PFSK-1 (cell line): ENCODE measurements around the gene TRIM23.
A peak's percentile ranks its signal among the peaks of the same experiment; 100 is the strongest.

Experiments used
- FOXP2 ChIP-seq: optimal IDR thresholded peaks from 2 replicates; pipeline ENCODE3; 2011; ENCODE audit warnings: borderline replicate concordance, control low read depth, inconsistent platforms; ENCODE audit not compliant: insufficient read depth; ENCODE audit errors: extremely low read length, extremely low read depth
- POLR2AphosphoS5 ChIP-seq: IDR thresholded peaks from 2 replicates; pipeline ENCODE4 v1.6.1; 2012; ENCODE audit warnings: low read depth, mild to moderate bottlenecking, control low read depth, low read length, moderate library complexity
- SIN3A ChIP-seq: IDR thresholded peaks from 2 replicates; pipeline ENCODE4 v1.6.1; 2012; ENCODE audit warnings: mild to moderate bottlenecking, low read length, moderate library complexity, borderline replicate concordance; ENCODE audit not compliant: insufficient read depth
- TAF1 ChIP-seq: IDR thresholded peaks from 2 replicates; pipeline ENCODE4 v1.6.1; 2012; ENCODE audit warnings: low read length, control low read depth, borderline replicate concordance; ENCODE audit not compliant: insufficient read depth
- TF ChIP-seq, protein P1 (sequence below), 2 experiments: IDR thresholded peaks; 2 replicates each; pipeline versions ENCODE4 v1.6.1 to v1.8.0; 2011 to 2012; ENCODE audit warnings: low read depth in 2 of 2, low read length in 2 of 2, control low read depth in 1 of 2, inconsistent platforms in 1 of 2, mild to moderate bottlenecking in 1 of 2, moderate library complexity in 1 of 2; ENCODE audit not compliant: insufficient read depth in 1 of 2

TRIM23 gene

DNA sequence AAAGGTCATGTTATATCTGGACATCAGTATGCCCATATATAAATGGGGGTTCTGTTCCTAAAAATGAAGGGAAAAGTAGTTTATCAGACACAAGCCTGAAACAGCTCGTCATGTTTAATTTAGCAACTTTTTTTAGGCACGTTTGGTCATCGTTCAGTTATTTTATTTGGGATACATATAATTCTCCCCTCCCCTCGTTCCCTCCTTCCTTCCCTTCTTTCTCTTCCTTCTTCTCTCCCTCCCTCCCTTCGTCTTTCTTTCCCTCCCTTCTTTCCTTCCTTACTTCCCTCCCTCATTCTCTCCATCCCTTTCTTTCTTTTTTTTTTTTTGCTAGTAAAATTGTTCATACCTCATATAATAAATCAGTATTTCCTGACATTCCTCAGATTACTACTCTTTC, 57.6 kb downstream of the TRIM23 start:
- TF ChIP-seq POLR2AphosphoS5 = no peak
- TF ChIP-seq, protein P1, sequence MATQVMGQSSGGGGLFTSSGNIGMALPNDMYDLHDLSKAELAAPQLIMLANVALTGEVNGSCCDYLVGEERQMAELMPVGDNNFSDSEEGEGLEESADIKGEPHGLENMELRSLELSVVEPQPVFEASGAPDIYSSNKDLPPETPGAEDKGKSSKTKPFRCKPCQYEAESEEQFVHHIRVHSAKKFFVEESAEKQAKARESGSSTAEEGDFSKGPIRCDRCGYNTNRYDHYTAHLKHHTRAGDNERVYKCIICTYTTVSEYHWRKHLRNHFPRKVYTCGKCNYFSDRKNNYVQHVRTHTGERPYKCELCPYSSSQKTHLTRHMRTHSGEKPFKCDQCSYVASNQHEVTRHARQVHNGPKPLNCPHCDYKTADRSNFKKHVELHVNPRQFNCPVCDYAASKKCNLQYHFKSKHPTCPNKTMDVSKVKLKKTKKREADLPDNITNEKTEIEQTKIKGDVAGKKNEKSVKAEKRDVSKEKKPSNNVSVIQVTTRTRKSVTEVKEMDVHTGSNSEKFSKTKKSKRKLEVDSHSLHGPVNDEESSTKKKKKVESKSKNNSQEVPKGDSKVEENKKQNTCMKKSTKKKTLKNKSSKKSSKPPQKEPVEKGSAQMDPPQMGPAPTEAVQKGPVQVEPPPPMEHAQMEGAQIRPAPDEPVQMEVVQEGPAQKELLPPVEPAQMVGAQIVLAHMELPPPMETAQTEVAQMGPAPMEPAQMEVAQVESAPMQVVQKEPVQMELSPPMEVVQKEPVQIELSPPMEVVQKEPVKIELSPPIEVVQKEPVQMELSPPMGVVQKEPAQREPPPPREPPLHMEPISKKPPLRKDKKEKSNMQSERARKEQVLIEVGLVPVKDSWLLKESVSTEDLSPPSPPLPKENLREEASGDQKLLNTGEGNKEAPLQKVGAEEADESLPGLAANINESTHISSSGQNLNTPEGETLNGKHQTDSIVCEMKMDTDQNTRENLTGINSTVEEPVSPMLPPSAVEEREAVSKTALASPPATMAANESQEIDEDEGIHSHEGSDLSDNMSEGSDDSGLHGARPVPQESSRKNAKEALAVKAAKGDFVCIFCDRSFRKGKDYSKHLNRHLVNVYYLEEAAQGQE (IDR thresholded peaks at IDR 0.05; ENCODE audit: insufficient read depth in 1 of 2, low read depth in 2 of 2, low read length in 2 of 2) = no peak
- no peak for TF ChIP-seq SIN3A
- no peak for TF ChIP-seq FOXP2
- no peak for TF ChIP-seq TAF1

DNA sequence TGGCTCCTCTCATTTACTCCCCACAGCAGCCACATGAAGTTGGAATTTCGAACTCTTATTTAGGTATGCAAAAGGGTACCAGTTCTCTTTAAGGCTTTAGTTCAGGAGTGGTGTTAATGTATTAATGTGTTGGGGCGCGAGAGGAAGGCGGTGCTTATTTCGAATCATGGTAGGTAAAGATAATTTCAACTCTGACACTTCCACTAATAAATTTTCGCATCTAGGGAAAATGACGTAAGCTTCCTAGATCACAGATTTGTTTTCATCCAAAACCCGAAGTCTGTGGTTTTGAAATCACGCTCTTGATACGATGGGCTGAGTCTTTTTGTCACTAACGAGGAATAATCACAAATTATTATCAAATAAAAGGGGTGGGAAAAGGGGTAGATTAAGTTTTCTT, 60.4 kb downstream of the TRIM23 start:
- TF ChIP-seq TAF1 (no peak), FOXP2 (no peak), SIN3A (no peak), POLR2AphosphoS5 (no peak)
- TF ChIP-seq, protein P1 (IDR thresholded peaks at IDR 0.05; ENCODE audit: insufficient read depth in 1 of 2, low read depth in 2 of 2, low read length in 2 of 2) = no peak

DNA sequence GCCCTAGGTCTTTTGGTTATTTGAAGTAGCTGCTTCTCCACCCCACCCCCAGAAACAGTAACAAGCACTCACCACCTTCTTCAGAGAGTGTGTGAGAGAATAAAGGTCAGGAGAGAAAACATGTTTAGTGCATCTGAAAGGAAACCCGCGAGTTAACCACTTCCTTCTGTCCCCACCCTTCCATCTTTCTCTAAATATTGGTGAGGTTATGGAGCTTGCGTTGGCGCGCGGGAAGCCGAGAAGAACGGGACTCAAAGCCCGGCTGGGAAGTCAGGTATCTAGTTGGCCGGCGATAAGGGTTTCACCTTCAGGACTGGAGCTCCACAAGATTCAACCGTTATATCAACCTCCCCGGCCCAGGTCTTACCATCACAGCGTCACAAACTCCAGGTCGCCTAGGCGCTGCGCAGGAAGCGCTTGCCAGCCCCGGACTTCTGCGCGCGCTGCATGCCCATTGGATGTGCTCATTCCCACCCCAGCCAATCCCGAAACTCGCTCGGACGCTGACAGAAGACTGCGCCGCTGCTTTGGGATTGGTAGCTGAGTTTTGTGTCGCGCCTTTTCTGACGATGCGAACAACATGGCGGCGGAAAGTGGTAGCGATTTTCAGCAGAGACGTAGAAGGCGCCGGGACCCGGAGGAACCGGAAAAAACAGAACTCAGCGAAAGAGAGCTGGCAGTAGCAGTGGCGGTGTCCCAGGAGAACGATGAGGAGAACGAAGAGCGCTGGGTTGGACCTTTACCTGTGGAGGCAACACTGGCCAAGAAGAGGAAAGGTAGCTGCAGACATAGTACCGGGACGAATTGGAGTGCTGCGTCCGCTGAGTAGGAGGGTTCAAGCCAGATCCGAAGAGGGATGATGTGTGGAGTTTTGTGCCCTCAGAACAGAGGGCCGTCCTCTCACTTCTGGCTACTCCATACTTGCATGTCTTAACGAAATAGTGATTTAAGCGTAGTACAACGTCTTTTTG, 61.1 kb downstream of the TRIM23 start, which contains the start of the genes CENPK and PPWD1:
Gene CENPK, minus strand, starts transcription at position 438 of the 971 bp plus-strand sequence. CDS start 8,261 bp downstream, outside the sequence.
Gene PPWD1, plus strand, starts transcription at position 566 of the 971 bp plus-strand sequence. Its CDS starts 15 bp downstream, at position 581.
- peak; percentile 49 for TF ChIP-seq FOXP2
- TF ChIP-seq, protein P1 (IDR thresholded peaks at IDR 0.05; ENCODE audit: insufficient read depth in 1 of 2, low read depth in 2 of 2, low read length in 2 of 2) = no peak
- TF ChIP-seq SIN3A = 0 out of 2 replicates have a peak, but pooled peaks have one; percentile 56
- TF ChIP-seq POLR2AphosphoS5 = peak; percentile 97
- peak; percentile 85; the same call in 1 of the 2 replicates for TF ChIP-seq TAF1

DNA sequence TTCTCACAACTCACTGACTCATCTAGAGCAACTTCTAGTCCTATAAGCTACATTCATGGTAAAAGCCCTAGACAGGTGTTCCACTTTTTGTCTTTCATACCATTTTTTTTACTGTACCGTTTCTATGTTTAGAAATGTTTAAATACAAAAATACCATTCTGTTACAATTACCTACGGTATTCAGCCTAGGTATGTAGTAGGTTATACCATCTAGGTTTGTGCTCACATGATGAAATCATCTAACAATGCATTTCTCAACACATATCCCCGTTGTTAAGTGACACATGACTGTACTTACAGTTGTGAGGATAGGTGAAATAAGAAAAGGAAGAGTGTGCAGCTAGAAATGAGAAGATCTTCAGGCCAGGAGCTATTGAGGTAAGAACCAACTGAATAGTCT, 67.4 kb downstream of the TRIM23 start:
- TF ChIP-seq, protein P1 (IDR thresholded peaks at IDR 0.05; ENCODE audit: insufficient read depth in 1 of 2, low read depth in 2 of 2, low read length in 2 of 2) = no peak
- TF ChIP-seq FOXP2 (no peak), TAF1 (no peak), SIN3A (no peak), POLR2AphosphoS5 (no peak)
